ENCODE results near the gene RAD51AP2.
A peak's percentile ranks its signal among the peaks of the same experiment; 100 is the strongest.
"Not testable (repeated sequence)": the region's sequence is repeated elsewhere in the genome, so short reads cannot be mapped to it uniquely, and the experiment has no call there.

RAD51AP2 gene

GRCh38 chr2:17536416-17536815 lies 18.2 kb upstream of the RAD51AP2 start:
- no peak for DNase-seq

- no peak for DNase-seq
These were observed 15.3 kb upstream of the RAD51AP2 start for GRCh38 chr2:17533546-17533945.

GRCh38 chr2:17529771-17530170 lies 11.5 kb upstream of the RAD51AP2 start:
- DNase-seq, result no peak

- DNase-seq, result no peak
These were observed 4.1 kb upstream of the RAD51AP2 start for GRCh38 chr2:17522303-17522702.

GRCh38 chr2:17521621-17522020 lies 3.4 kb upstream of the RAD51AP2 start:
- DNase-seq, result no peak

GRCh38 chr2:17520761-17521160 lies 2.5 kb upstream of the RAD51AP2 start:
- no peak for DNase-seq

GRCh38 chr2:17519486-17519885 lies 1.2 kb upstream of the RAD51AP2 start:
- DNase-seq, result no peak

GRCh38 chr2:17517481-17518211 lies 594 bp downstream of the RAD51AP2 start:
- no peak for DNase-seq

GRCh38 chr2:17515652-17516051 lies 2.6 kb downstream of the RAD51AP2 start:
- DNase-seq, result no peak

- DNase-seq, result no peak
These were observed 11.3 kb downstream of the RAD51AP2 start for GRCh38 chr2:17506736-17507616.

GRCh38 chr2:17497718-17498117 lies 20.5 kb downstream of the RAD51AP2 start:
- no peak for DNase-seq

GRCh38 chr2:17495590-17495989 lies 22.6 kb downstream of the RAD51AP2 start:
- DNase-seq, result no peak

GRCh38 chr2:17490165-17490564 lies 28.1 kb downstream of the RAD51AP2 start:
- DNase-seq, result not testable (repeated sequence)

- not testable (repeated sequence) for DNase-seq
These were observed 29.6 kb downstream of the RAD51AP2 start for GRCh38 chr2:17488610-17489009.

- no peak for DNase-seq
These were observed 34.7 kb downstream of the RAD51AP2 start for GRCh38 chr2:17483496-17483895.

- DNase-seq, result no peak
These were observed 35.6 kb downstream of the RAD51AP2 start for GRCh38 chr2:17482651-17483050.

GRCh38 chr2:17479875-17480274 lies 38.4 kb downstream of the RAD51AP2 start:
- DNase-seq, result no peak

GRCh38 chr2:17476830-17477229 lies 41.4 kb downstream of the RAD51AP2 start:
- no peak for DNase-seq

GRCh38 chr2:17476064-17476463 lies 42.2 kb downstream of the RAD51AP2 start:
- DNase-seq, result no peak

GRCh38 chr2:17475286-17475685 lies 43.0 kb downstream of the RAD51AP2 start:
- DNase-seq, result no peak

- no peak for DNase-seq
These were observed 46.3 kb downstream of the RAD51AP2 start for GRCh38 chr2:17471979-17472378.

GRCh38 chr2:17470855-17471641 lies 47.2 kb downstream of the RAD51AP2 start:
- no peak for DNase-seq

GRCh38 chr2:17461087-17461475 lies 57.2 kb downstream of the RAD51AP2 start:
- peak; percentile 90 for DNase-seq

Measured in DMS79 treated with DMSO at 0.1 percent for 48 hours (cell line).